GM18526 (cell line): ENCODE data around the gene TANGO6.

Source experiments
- POLR2A ChIP-seq: IDR thresholded peaks from 3 replicates; pipeline ENCODE4 v1.6.1; 2011; ENCODE audit not compliant: insufficient read length; ENCODE audit errors: extremely low read depth

The TANGO6 gene

GRCh38 chr16:69037373-69038160 is 194.2 kb downstream of the TANGO6 start:
- TF ChIP-seq POLR2A = no peak

DNA sequence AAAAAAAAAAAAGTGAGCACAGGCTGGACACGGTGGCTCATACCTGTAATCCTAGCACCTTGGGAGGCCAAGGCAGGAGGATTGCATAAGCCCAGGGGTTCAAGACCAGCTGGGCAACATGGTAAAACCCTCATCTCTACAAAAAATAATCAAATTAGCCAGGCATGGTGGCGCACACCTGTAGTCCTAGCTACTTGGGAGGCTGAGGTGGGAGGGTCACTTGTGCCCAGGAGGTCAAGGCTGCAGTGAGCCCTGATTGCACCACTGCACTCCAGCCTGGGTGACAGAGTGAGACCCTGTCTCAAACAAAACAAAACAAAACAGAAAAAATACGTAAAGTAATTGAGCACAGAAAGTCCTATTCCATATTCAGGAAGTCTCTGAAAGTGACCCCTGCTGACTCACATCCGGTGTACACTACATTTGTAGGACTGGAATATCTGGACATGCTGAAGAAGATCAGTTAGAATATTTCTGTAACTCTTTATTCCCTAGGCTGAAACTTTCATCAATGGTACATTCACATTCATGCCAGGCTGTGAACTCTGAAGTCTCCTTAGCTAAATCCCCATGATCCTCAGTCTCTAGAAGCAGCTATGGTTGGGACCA is 196.1 kb downstream of the TANGO6 start:
- TF ChIP-seq POLR2A = no peak

DNA sequence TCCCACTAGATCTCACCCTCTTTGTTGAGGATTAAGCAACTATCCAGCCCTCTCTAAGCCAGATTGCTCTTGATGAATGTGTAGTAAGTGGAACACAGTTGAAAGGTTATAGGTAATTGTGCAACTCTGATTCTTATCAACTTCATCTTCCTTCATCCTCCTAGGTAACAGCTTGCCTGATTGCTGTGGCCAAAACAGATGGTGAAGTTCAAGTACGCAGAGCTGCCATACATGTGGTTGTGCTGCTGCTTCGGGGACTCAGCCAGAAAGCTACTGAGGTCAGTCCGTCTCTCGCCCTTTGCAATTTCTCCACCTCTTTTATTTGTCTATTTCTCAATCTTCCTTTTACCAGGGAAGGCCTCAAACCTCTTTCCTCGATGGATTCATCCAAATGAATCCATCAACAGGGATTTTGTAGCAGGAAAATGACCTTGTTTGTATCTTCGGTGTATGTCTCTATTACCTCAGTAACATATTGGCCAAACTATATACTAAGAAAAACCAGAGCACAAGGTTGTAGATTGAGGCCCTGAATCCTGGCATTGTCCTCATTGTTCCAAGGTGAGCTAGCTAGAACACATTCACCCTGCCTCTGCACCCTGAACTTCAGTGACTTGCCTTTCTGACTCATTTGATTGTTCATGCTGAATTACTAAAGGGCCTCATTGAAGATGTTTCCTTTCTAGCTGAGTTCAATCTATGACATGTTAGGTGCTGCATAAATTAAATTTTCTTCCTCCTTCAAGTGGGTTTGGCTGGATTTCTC is 197.0 kb downstream of the TANGO6 start:
- TF ChIP-seq POLR2A = no peak

- no peak for TF ChIP-seq POLR2A
Measured at GRCh38 chr16:69048328-69049120, 205.2 kb downstream of the TANGO6 start.

- TF ChIP-seq POLR2A = no peak
Measured at GRCh38 chr16:69049146-69049545, 205.8 kb downstream of the TANGO6 start.

GRCh38 chr16:69049603-69050375 is 206.5 kb downstream of the TANGO6 start:
- no peak for TF ChIP-seq POLR2A

GRCh38 chr16:69055008-69055407 is 211.7 kb downstream of the TANGO6 start:
- TF ChIP-seq POLR2A = no peak

DNA sequence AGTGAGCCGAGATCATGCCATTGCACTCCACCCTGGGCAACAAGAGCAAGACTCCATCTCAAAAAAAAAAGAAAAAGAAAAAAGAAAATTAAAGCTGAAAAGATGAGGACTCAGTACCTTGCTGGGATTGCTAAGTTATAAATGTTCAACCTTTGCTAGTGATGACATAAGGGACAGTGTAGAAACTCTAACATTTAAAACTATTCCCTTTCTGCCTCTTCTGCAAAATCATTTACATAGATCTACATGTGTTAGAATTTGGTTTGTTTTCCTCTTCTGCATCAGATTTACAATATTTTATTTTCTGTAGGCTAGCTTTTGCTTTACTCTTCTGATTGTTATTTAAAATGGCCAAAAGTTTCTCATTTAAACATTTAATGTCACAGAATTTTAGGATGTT is 212.6 kb downstream of the TANGO6 start:
- TF ChIP-seq POLR2A = no peak

- no peak for TF ChIP-seq POLR2A
Measured at GRCh38 chr16:69056421-69056820, 213.1 kb downstream of the TANGO6 start.

DNA sequence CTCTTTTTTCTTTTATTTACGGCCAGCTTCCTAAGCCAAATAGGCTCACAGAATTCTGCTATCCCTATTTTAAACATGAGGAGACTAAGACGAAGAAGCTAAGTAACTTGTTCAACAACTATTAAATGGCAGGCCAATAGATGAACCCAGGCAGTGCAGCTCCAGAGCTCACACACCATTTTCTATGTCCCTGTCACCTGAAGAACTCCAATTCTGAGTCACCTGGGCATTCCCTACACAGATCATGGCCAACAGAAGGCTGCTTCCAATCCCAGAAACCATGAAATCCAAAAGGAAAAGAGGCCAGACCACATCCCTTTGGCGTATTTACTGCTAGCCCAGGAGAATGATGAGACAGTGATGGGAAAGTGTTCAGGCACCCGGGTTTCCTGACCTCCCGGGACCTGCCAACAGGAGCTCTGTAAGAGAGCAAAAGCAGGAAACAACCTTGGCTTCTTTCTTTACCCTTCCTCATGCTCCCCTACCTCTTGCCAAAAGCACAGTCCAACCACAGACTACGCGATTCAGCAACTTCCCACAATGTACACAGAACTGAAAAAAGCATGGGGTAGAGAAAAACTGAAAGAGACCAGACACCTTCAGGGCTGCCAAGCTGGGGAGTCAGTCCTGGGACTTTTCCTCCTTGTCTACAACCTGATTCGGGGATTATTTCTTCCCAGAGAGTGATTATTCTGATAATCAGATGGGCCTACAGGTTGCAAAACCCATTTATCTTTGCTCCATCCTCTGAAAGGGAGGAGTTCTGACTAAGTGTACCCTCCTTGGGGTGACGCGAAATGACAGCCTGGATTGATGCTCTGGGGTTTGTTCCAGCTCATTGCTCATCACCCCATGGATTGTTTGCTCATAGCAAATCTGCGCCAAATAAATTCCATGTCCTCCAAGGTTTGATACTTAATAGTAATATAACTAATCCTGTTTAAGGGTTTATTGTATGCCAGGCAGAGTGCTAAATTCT is 214.4 kb downstream of the TANGO6 start:
- no peak for TF ChIP-seq POLR2A

- no peak for TF ChIP-seq POLR2A
Measured at GRCh38 chr16:69064124-69064763, 220.9 kb downstream of the TANGO6 start.

- no peak for TF ChIP-seq POLR2A
Measured at GRCh38 chr16:69064764-69065313, 221.5 kb downstream of the TANGO6 start.

GRCh38 chr16:69069504-69069903 is 226.2 kb downstream of the TANGO6 start:
- no peak for TF ChIP-seq POLR2A
